Subcutaneous adipose tissue (tissue), 4 donors: Measurements from ENCODE around the gene PAPOLG. TPM values are rescaled to one million over a fixed set of nuclear protein-coding genes. Genes with fewer than 3 reads are reported as not detected.

Experiments used
- small RNA-seq: library from RNA; depleted of rRNA; stranded (forward); fragments of <200 nt; gene quantifications from one replicate; pipeline ENCODE3, GENCODE V24; 2016
- total RNA-seq, 4 donors: library from RNA; depleted of rRNA; stranded (reverse); fragments of >200 nt; gene quantifications; one replicate each; pipeline ENCODE4 v1.1.0, GENCODE V29; 2016
- TF ChIP-seq, protein P1 (sequence below): fragments of 450-650 bp; IDR thresholded peaks from one replicate; pipeline ENCODE4 v1.5.1; 2016; ENCODE audit warnings: low read depth, mild to moderate bottlenecking, control low read depth, antibody characterized with exemption, moderate library complexity

The PAPOLG gene
- total RNA-seq, 4 donors from 2014 or later = 14.1 to 21.8 (median 19.0) TPM

GRCh38 chr2:60837123-60837522, 81.1 kb downstream of the PAPOLG start:
- TF ChIP-seq, protein P1, sequence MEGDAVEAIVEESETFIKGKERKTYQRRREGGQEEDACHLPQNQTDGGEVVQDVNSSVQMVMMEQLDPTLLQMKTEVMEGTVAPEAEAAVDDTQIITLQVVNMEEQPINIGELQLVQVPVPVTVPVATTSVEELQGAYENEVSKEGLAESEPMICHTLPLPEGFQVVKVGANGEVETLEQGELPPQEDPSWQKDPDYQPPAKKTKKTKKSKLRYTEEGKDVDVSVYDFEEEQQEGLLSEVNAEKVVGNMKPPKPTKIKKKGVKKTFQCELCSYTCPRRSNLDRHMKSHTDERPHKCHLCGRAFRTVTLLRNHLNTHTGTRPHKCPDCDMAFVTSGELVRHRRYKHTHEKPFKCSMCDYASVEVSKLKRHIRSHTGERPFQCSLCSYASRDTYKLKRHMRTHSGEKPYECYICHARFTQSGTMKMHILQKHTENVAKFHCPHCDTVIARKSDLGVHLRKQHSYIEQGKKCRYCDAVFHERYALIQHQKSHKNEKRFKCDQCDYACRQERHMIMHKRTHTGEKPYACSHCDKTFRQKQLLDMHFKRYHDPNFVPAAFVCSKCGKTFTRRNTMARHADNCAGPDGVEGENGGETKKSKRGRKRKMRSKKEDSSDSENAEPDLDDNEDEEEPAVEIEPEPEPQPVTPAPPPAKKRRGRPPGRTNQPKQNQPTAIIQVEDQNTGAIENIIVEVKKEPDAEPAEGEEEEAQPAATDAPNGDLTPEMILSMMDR = no peak

DNA sequence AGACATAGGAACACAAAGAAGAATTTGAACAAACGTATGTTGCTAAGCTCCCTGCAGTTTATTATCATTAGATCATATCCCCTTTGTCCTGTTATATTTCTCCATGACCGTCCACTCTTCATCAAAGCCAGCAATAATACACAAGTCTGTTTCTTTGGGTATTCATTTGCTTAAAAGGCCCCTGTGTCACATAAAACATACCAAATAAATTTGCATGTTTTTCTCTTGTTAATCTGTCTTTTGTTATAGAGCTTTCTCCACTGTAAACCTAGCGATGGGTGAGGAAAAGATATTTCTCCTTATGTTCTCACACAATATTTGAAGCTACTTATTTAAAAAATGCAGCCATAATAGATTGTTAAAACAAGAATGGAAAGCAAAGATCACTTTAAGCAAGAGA, 82.4 kb downstream of the PAPOLG start:
- TF ChIP-seq, protein P1 = no peak

- TF ChIP-seq, protein P1 = no peak
Observed at GRCh38 chr2:60839126-60839813, 83.2 kb downstream of the PAPOLG start.

- TF ChIP-seq, protein P1 = no peak
Observed at GRCh38 chr2:60840880-60841279, 84.8 kb downstream of the PAPOLG start.

- TF ChIP-seq, protein P1 = no peak
Observed at GRCh38 chr2:60843006-60843405, 86.9 kb downstream of the PAPOLG start.

- TF ChIP-seq, protein P1 = no peak
Observed at GRCh38 chr2:60844105-60844504, 88.0 kb downstream of the PAPOLG start.

- TF ChIP-seq, protein P1 = no peak
Observed at GRCh38 chr2:60847854-60848253, 91.8 kb downstream of the PAPOLG start.

Small RNA genes lying within 50 kb of the gene (small RNA-seq; reads per million reads assigned to genes)
- gene RN7SL632P = not detected
- gene RNU6-612P = not detected

Other genes with a start within 250 kb of the PAPOLG start
- 1 to 10 TPM in 1 of 4 donors, under 1 TPM in 3; 0.16 to 2.0 (median 0.41) TPM for gene BCL11A, start 202.6 kb upstream of the PAPOLG start, total RNA-seq
- 10 to 100 TPM; 16.8 to 43.2 (median 23.9) TPM for gene REL, start 125.3 kb downstream of the PAPOLG start, total RNA-seq